H1 (cell line): ENCODE results near the gene QSOX2. TPM values are rescaled to one million over a fixed set of nuclear protein-coding genes. Genes with fewer than 3 reads are reported as not detected.
A peak's percentile ranks its signal among the peaks of the same experiment; 100 is the strongest.

ENCODE experiments used
- CTCF ChIA-PET: fragments of 300-600 bp; sonication (Branson Sonifier 250); formaldehyde crosslinking; loops from one replicate; lab custom pipeline; 2021; ENCODE audit not compliant: partially characterized antibody; lab: Charles Lee
- POLR2A ChIA-PET: fragments of 300-600 bp; sonication (Branson Sonifier 250); formaldehyde crosslinking; loops from one replicate; lab custom pipeline; 2021; ENCODE audit warnings: inconsistent platforms; ENCODE audit not compliant: partially characterized antibody; lab: Charles Lee
- DNase-seq, 2 experiments: peaks; one replicate each; pipeline versions ENCODE4 v3.0.0 to v3.0.0-alpha.2; 2010 to 2022; ENCODE audit warnings: low spot score in 2 of 2, low read depth in 1 of 2, mixed read lengths in 1 of 2
- FAIRE-seq: peaks from 2 replicates; lab custom pipeline; 2011; peaks lifted over from hg19 to GRCh38; lab: Jason Lieb, UNC
- H2AFZ ChIP-seq: 2 replicates; pipeline ENCODE4 v1.8.1; 2012; ENCODE audit warnings: low read length, inconsistent platforms
- H2AK5ac ChIP-seq: 2 replicates; pipeline ENCODE4 v1.6.1; 2013; ENCODE audit warnings: low read depth, low read length
- H2BK120ac ChIP-seq: replicated peaks from 2 replicates; pipeline ENCODE3; 2013; ENCODE audit warnings: low read depth, low read length, inconsistent platforms
- H2BK12ac ChIP-seq: 2 replicates; pipeline ENCODE4 v1.6.1; 2013; ENCODE audit warnings: low read depth, low read length
- H2BK15ac ChIP-seq: 2 replicates; pipeline ENCODE4 v1.6.1; 2013; ENCODE audit warnings: low read length
- H2BK20ac ChIP-seq: 2 replicates; pipeline ENCODE4 v1.6.1; 2013; ENCODE audit warnings: low read length
- H2BK5ac ChIP-seq: 2 replicates; pipeline ENCODE4 v1.6.1; 2013; ENCODE audit warnings: low read depth, low read length
- H3K14ac ChIP-seq: 2 replicates; pipeline ENCODE4 v1.6.1; 2013; ENCODE audit warnings: inconsistent platforms; ENCODE audit not compliant: insufficient read length
- H3K18ac ChIP-seq: 2 replicates; pipeline ENCODE4 v1.6.1; 2013; ENCODE audit warnings: low read length; ENCODE audit errors: extremely low read depth
- H3K23ac ChIP-seq: 2 replicates; pipeline ENCODE4 v1.6.1; 2013; ENCODE audit warnings: inconsistent platforms; ENCODE audit not compliant: insufficient read length
- H3K23me2 ChIP-seq: 2 replicates; pipeline ENCODE4 v1.6.1; 2013; ENCODE audit warnings: low read depth, low read length
- H3K27ac ChIP-seq: 2 replicates; pipeline ENCODE4 v1.6.1; 2011; ENCODE audit warnings: low read depth, low read length, inconsistent platforms
- H3K27me3 ChIP-seq, 4 experiments: replicated peaks in 1 of 4; 1 replicate in 1 of 4; 2 replicates in 3 of 4; pipeline versions ENCODE4 v1.6.1 to v1.8.1; 2011 to 2013; ENCODE audit warnings: low read length in 3 of 4, mild to moderate bottlenecking in 3 of 4, inconsistent platforms in 2 of 4, mixed read lengths in 2 of 4, moderate library complexity in 1 of 4; ENCODE audit not compliant: control insufficient read depth in 3 of 4, insufficient read depth in 3 of 4; ENCODE audit errors: extremely low read depth in 1 of 4
- H3K36me3 ChIP-seq, 4 experiments: 2 replicates each; pipeline versions ENCODE4 v1.6.1 to v1.8.1; 2011 to 2013; ENCODE audit warnings: mild to moderate bottlenecking in 4 of 4, low read length in 3 of 4, moderate library complexity in 2 of 4, control low read depth in 1 of 4, inconsistent platforms in 1 of 4; ENCODE audit not compliant: insufficient read depth in 4 of 4, control insufficient read depth in 2 of 4
- H3K4ac ChIP-seq: replicated peaks from 2 replicates; pipeline ENCODE3; 2013; ENCODE audit warnings: low read length, low read depth, mixed read lengths, inconsistent platforms; ENCODE audit not compliant: insufficient read length
- H3K4me1 ChIP-seq, 4 experiments: replicated peaks in 1 of 4; 1 replicate in 1 of 4; 2 replicates in 3 of 4; pipeline versions ENCODE4 v1.6.1 to v1.8.1; 2011 to 2013; ENCODE audit warnings: low read length in 3 of 4, inconsistent platforms in 2 of 4, mixed read lengths in 1 of 4; ENCODE audit not compliant: insufficient read depth in 4 of 4, control insufficient read depth in 3 of 4
- H3K4me2 ChIP-seq, 2 experiments: 2 replicates each; pipeline versions ENCODE4 v1.6.1 to v1.8.1; 2011 to 2013; ENCODE audit warnings: low read depth in 2 of 2, low read length in 2 of 2, control low read depth in 1 of 2, inconsistent platforms in 1 of 2, mild to moderate bottlenecking in 1 of 2; ENCODE audit not compliant: insufficient read depth in 1 of 2
- H3K4me3 ChIP-seq, 4 experiments: fragments of 200-600, 300-600 bp in 1 of 4; sonication (generic), shearing (Covaris generic), sonication (Bioruptor Twin) in 1 of 4; 2 replicates each; pipeline versions ENCODE4 v1.5.1 to v1.8.1; 2011 to 2016; ENCODE audit warnings: low read length in 4 of 4, low read depth in 3 of 4, control low read depth in 2 of 4, inconsistent platforms in 2 of 4, mild to moderate bottlenecking in 2 of 4, mixed read lengths in 1 of 4, moderate library complexity in 1 of 4; ENCODE audit not compliant: insufficient read depth in 2 of 4; ENCODE audit errors: extremely low read depth in 1 of 4
- H3K56ac ChIP-seq: replicated peaks from 2 replicates; pipeline ENCODE3; 2013; ENCODE audit warnings: low read depth, mild to moderate bottlenecking, mixed read lengths, low read length, inconsistent platforms; ENCODE audit not compliant: insufficient read length
- H3K79me1 ChIP-seq: 2 replicates; pipeline ENCODE4 v1.6.1; 2013; ENCODE audit warnings: low read depth, low read length, control low read depth
- H3K79me2 ChIP-seq, 2 experiments: 2 replicates each; pipeline versions ENCODE4 v1.6.1 to v1.8.1; 2012 to 2013; ENCODE audit warnings: low read length in 2 of 2, mild to moderate bottlenecking in 2 of 2, inconsistent platforms in 1 of 2; ENCODE audit not compliant: insufficient read depth in 2 of 2, control insufficient read depth in 1 of 2
- H3K9ac ChIP-seq, 4 experiments: replicated peaks in 1 of 4; 1 replicate in 1 of 4; 2 replicates in 3 of 4; pipeline versions ENCODE4 v1.6.1 to v1.8.1; 2011 to 2013; ENCODE audit warnings: low read depth in 3 of 4, low read length in 3 of 4, control low read depth in 2 of 4, mild to moderate bottlenecking in 2 of 4, moderate library complexity in 2 of 4, inconsistent platforms in 1 of 4; ENCODE audit errors: extremely low read depth in 1 of 4
- H3K9me3 ChIP-seq, 2 experiments: 2 replicates each; pipeline versions ENCODE4 v1.6.1 to v1.8.1; 2012 to 2013; ENCODE audit warnings: mild to moderate bottlenecking in 2 of 2, moderate library complexity in 2 of 2, control low read depth in 1 of 2, inconsistent platforms in 1 of 2, low read depth in 1 of 2, low read length in 1 of 2, mixed read lengths in 1 of 2; ENCODE audit not compliant: insufficient read depth in 2 of 2
- H4K20me1 ChIP-seq, 2 experiments: replicated peaks in 1 of 2; 2 replicates each; pipeline versions ENCODE3 to v1.8.1; 2011 to 2013; ENCODE audit warnings: inconsistent platforms in 2 of 2, low read length in 2 of 2, mild to moderate bottlenecking in 1 of 2; ENCODE audit not compliant: insufficient read depth in 2 of 2, control insufficient read depth in 1 of 2
- H4K5ac ChIP-seq: 2 replicates; pipeline ENCODE4 v1.6.1; 2013; ENCODE audit warnings: low read length, low read depth, mixed read lengths, inconsistent platforms; ENCODE audit not compliant: insufficient read length
- H4K8ac ChIP-seq: 2 replicates; pipeline ENCODE4 v1.8.0; 2013; ENCODE audit warnings: mild to moderate bottlenecking, moderate library complexity, low read length, inconsistent platforms; ENCODE audit not compliant: insufficient read depth; ENCODE audit errors: extremely low read depth
- H4K91ac ChIP-seq: replicated peaks from 2 replicates; pipeline ENCODE3; 2013; ENCODE audit warnings: low read length, mixed read lengths, inconsistent platforms; ENCODE audit not compliant: insufficient read length
- BACH1 ChIP-seq: IDR thresholded peaks from 2 replicates; pipeline ENCODE4 v1.6.1; 2012; ENCODE audit warnings: low read length, improper control_type of control experiment
- CBX5 ChIP-seq: fragments of 300-800, 300-1000 bp; sonication (generic); IDR thresholded peaks from 2 replicates; pipeline ENCODE4 v1.7.1; 2016; ENCODE audit warnings: antibody characterized with exemption, low read length, low read depth
- CREB1 ChIP-seq: IDR thresholded peaks from 2 replicates; pipeline ENCODE4 v1.6.1; 2012; ENCODE audit warnings: inconsistent platforms
- HDAC2 ChIP-seq, 2 experiments: fragments of 300-600 bp in 1 of 2; sonication (generic) in 1 of 2; IDR thresholded peaks; 2 replicates each; pipeline ENCODE4 v1.6.1; 2011 to 2012; ENCODE audit warnings: low read depth in 2 of 2, low read length in 2 of 2, mild to moderate bottlenecking in 2 of 2, moderate library complexity in 2 of 2, borderline replicate concordance in 1 of 2, inconsistent platforms in 1 of 2
- JUND ChIP-seq: IDR thresholded peaks from 2 replicates; pipeline ENCODE4 v1.6.1; 2011; ENCODE audit warnings: mild to moderate bottlenecking, improper control_type of control experiment, low read length
- MAX ChIP-seq: IDR thresholded peaks from 2 replicates; pipeline ENCODE4 v1.6.1; 2012; ENCODE audit warnings: inconsistent platforms
- PHF8 ChIP-seq: fragments of 200-600 bp; sonication (generic); conservative IDR thresholded peaks from 2 replicates; pipeline ENCODE4 v1.7.1; 2012; ENCODE audit warnings: low read depth, mild to moderate bottlenecking, inconsistent platforms, low read length, moderate library complexity
- POLR2AphosphoS5 ChIP-seq: IDR thresholded peaks from 2 replicates; pipeline ENCODE4 v1.6.1; 2011; ENCODE audit warnings: low read depth, low read length
- RAD21 ChIP-seq, 2 experiments: IDR thresholded peaks in 1 of 2; conservative IDR thresholded peaks in 1 of 2; 2 replicates each; pipeline ENCODE4 v1.6.1; 2011; ENCODE audit warnings: low read depth in 2 of 2, low read length in 2 of 2, improper control_type of control experiment in 1 of 2, inconsistent platforms in 1 of 2, mild to moderate bottlenecking in 1 of 2, moderate library complexity in 1 of 2
- SRF ChIP-seq: IDR thresholded peaks from 2 replicates; pipeline ENCODE4 v1.6.1; 2011; ENCODE audit warnings: mild to moderate bottlenecking, low read depth, low read length, moderate library complexity
- TBP ChIP-seq: IDR thresholded peaks from 2 replicates; pipeline ENCODE4 v1.6.1; 2011; ENCODE audit warnings: low read depth, low read length, improper control_type of control experiment
- WGBS, 2 experiments: shearing (Covaris generic) in 1 of 2; methylation state at CpG; one replicate each; pipeline versions ENCODE4 v1.1.6 to v1.1.7; 2013 to 2015; ENCODE audit warnings: low lambda C conversion rate in 2 of 2, mixed read lengths in 2 of 2, inconsistent platforms in 1 of 2, low coverage in 1 of 2, missing lambda C conversion rate in 1 of 2; ENCODE audit not compliant: insufficient replicate concordance in 2 of 2, insufficient coverage in 1 of 2, insufficient read length in 1 of 2; ENCODE audit errors: extremely low coverage in 1 of 2, missing lambda C conversion rate in 1 of 2; 5-methylcytosine and 5-hydroxymethylcytosine counted together
- polyA plus RNA-seq, 7 experiments: library from polyadenylated mRNA; depleted of rRNA in 3 of 7; stranded (reverse) in 5 of 7; unstranded in 2 of 7; fragments of >200 nt in 5 of 7; fragments of 200-250 nt in 2 of 7; gene quantifications; 1 replicate in 5 of 7; 2 replicates in 1 of 7; 4 replicates in 1 of 7; pipeline versions ENCODE4 v1.2.1 to v1.2.3, GENCODE V29; 2011 to 2013; ENCODE audit warnings: missing spikeins in 2 of 7, mixed read lengths in 2 of 7
- total RNA-seq: library from RNA; stranded (reverse); fragmentation: NEBNext Ultra II Directional; extraction: Animal tissue kit (Norgen Biotek cat#: 25700); gene quantifications from 2 replicates; pipeline ENCODE4 v1.2.1, GENCODE V29; 2021
- TF ChIP-seq, protein P1 (sequence below): IDR thresholded peaks from 2 replicates; pipeline ENCODE4 v1.6.1; 2012; ENCODE audit warnings: inconsistent platforms

QSOX2 gene
- total and polyA plus RNA-seq, 2 of the 8 experiments (the other 6 are each of a cell fraction or from before 2014, with no cell fraction given) = 18.0 to 28.6 TPM

DNA sequence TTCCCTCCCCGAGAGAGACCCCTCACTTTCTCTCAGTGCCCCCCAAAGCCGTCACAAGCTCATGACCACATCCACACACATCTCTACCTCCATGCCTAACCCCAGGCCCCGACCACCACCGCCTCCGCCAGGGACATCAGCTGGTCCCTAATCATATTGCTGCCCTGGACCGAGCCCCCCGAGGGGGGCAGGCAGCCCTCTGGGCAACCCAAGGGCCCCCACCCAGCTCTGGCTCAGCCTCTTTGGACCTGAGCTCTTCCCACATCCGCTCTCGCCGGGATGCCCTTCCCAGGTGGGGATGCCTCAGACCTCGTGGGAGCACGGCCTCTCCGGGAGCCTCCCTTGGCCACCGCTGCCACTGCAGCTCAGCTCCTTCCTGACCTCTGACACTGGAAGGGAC is 59.2 kb downstream of the QSOX2 start:
- H4K20me1 ChIP-seq = peaks cover 2 to 4% of the 10 kb centered on the region in 2 experiments
- H3K9me3 ChIP-seq = no peaks in the 10 kb centered on the region
- no peaks in the 10 kb centered on the region for H3K79me2 ChIP-seq
- 87% methylated on average over 13 of the region's 14 CpGs; no CpG with 5 or more reads in 1 of the 2 experiments for WGBS, 2 experiments
- peaks cover 4 to 18% (median 14%) of the 10 kb centered on the region in 4 experiments for H3K27me3 ChIP-seq
- H2BK20ac ChIP-seq = 0 out of 2 replicates have a peak overlapping the region, but pooled peaks have one; percentile 48
- H2AK5ac ChIP-seq = 0 out of 2 replicates have a peak overlapping the region, but pooled peaks have one; percentile 5
- no peak overlapping the region for H3K27ac ChIP-seq
- H3K79me1 ChIP-seq = no peaks in the 10 kb centered on the region
- H3K4ac ChIP-seq = no peak overlapping the region
- H3K23me2 ChIP-seq = no peaks in the 10 kb centered on the region
- CTCF ChIA-PET = interaction anchor here (0.6 to 8.0 kb wide), 17 partner anchors 8 to 139 kb away, joined by 3 to 62 read pairs (median 4); no protein-coding TSS in a partner anchor
- H4K91ac ChIP-seq = no peak overlapping the region
- H2BK12ac ChIP-seq = 0 out of 2 replicates have a peak overlapping the region, but pooled peaks have one; percentile 23
- no peak overlapping the region for H3K4me2 ChIP-seq
- no peak overlapping the region for H3K23ac ChIP-seq
- no peak overlapping the region for H2BK5ac ChIP-seq
- no peak overlapping the region for H3K4me3 ChIP-seq
- no peak overlapping the region for H2BK120ac ChIP-seq
- no peak overlapping the region for H4K5ac ChIP-seq
- H3K9ac ChIP-seq = no peak overlapping the region
- H3K36me3 ChIP-seq = no peaks in the 10 kb centered on the region
- H3K56ac ChIP-seq = no peak overlapping the region
- H3K14ac ChIP-seq = no peak overlapping the region
- FAIRE-seq (no peak), DNase-seq (peak in 1 of 2 experiments; percentile 46)
- H2BK15ac ChIP-seq = peak overlapping the region; percentile 19; the same call in 1 of the 2 replicates
- no peak overlapping the region for H4K8ac ChIP-seq
- POLR2A ChIA-PET = interaction anchor here (1.1 to 2.4 kb wide), 3 partner anchors 12 to 15 kb away, joined by 3 to 5 read pairs (median 4); no protein-coding TSS in a partner anchor
- H3K18ac ChIP-seq = no peak overlapping the region; the same call in 1 of the 2 replicates
- H2AFZ ChIP-seq = no peak overlapping the region
- peaks cover 0 to 11% (median 2%) of the 10 kb centered on the region in 4 experiments; a peak in 4 of 7 replicates for H3K4me1 ChIP-seq
- TF ChIP-seq CREB1 (no peak), RAD21 (IDR thresholded peaks at IDR 0.05 in 1 of 2, conservative IDR thresholded peaks at IDR 0.05 in 1 of 2; ENCODE audit: low read depth in 2 of 2, low read length in 2 of 2) (no peak), SRF (no peak), CBX5 (no peak), MAX (no peak), JUND (no peak), PHF8 (no peak), TBP (no peak), BACH1 (no peak), HDAC2 (IDR thresholded peaks at IDR 0.05; ENCODE audit: borderline replicate concordance in 1 of 2, low read depth in 2 of 2, low read length in 2 of 2) (no peak), POLR2AphosphoS5 (no peak)
- TF ChIP-seq, protein P1, sequence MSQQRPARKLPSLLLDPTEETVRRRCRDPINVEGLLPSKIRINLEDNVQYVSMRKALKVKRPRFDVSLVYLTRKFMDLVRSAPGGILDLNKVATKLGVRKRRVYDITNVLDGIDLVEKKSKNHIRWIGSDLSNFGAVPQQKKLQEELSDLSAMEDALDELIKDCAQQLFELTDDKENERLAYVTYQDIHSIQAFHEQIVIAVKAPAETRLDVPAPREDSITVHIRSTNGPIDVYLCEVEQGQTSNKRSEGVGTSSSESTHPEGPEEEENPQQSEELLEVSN = no peak
